Measurements from ENCODE around the gene DIABLO.

The DIABLO gene

DNA sequence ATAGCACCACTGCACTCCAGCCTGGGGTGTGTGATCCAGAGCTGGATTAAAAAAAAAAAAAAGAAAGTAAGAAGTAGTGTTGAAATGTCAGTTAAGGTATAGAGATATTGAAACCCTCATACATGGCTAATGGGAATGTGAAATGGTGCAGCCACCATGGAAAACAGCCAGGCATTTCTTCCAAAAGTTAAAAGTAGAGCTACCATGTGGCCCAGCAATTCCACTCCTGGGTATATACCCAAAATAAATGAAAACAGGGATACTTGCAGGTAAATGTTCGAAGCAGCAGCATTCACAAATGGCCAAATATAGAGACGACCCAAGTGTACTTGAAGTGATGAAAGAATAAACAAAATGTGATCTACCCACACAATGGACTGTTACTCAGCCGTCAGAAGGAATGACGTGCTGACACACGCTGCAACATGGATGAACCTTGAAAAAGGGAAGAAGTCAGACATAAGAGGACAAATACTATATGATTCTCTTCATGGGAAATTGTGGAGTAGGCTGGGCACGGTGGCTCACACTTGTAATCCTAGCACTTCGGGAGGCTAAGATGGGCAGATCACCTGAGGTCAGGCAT lies 67.1 kb downstream of the DIABLO start:
- no peak for TF ChIP-seq EZH2phosphoT487 (IDR thresholded peaks at IDR 0.05; ENCODE audit: low read depth)
- TF ChIP-seq, protein P1, sequence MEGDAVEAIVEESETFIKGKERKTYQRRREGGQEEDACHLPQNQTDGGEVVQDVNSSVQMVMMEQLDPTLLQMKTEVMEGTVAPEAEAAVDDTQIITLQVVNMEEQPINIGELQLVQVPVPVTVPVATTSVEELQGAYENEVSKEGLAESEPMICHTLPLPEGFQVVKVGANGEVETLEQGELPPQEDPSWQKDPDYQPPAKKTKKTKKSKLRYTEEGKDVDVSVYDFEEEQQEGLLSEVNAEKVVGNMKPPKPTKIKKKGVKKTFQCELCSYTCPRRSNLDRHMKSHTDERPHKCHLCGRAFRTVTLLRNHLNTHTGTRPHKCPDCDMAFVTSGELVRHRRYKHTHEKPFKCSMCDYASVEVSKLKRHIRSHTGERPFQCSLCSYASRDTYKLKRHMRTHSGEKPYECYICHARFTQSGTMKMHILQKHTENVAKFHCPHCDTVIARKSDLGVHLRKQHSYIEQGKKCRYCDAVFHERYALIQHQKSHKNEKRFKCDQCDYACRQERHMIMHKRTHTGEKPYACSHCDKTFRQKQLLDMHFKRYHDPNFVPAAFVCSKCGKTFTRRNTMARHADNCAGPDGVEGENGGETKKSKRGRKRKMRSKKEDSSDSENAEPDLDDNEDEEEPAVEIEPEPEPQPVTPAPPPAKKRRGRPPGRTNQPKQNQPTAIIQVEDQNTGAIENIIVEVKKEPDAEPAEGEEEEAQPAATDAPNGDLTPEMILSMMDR (IDR thresholded peaks at IDR 0.05; ENCODE audit: low read depth, low read length): no peak
- no peaks in the 10 kb centered on the region for H3K79me2 ChIP-seq (ENCODE audit: low read length)
- 0 out of 2 replicates have a peak, but pooled peaks cover 10% of the 10 kb centered on the region for H3K27me3 ChIP-seq (ENCODE audit: low read depth, low read length)
- H3K36me3 ChIP-seq (replicated peaks; ENCODE audit: low read depth, low read length): no peaks in the 10 kb centered on the region
- H3K9me3 ChIP-seq (ENCODE audit: insufficient read depth, low read length): no peaks in the 10 kb centered on the region
- H4K20me1 ChIP-seq (ENCODE audit: insufficient read depth, low read length): no peaks in the 10 kb centered on the region
- no peak overlapping the region for H3K9ac ChIP-seq (ENCODE audit: low read length)
- no peaks in the 10 kb centered on the region for H3K4me1 ChIP-seq (ENCODE audit: low read length)
- H3K4me3 ChIP-seq (ENCODE audit: low read length): no peak overlapping the region
- no peak overlapping the region for H3K4me2 ChIP-seq (ENCODE audit: low read length)
- no peak overlapping the region for H2AFZ ChIP-seq (ENCODE audit: low read depth, low read length)
- H3K27ac ChIP-seq (ENCODE audit: low read length): no peak overlapping the region

Data from OCI-LY3 (cell line).